B cell (primary cell): ENCODE data around the gene SENP2.
"Not testable (repeated sequence)": the region's sequence is repeated elsewhere in the genome, so short reads cannot be mapped to it uniquely, and the experiment has no call there.

Experiments used
- EZH2 ChIP-seq: IDR thresholded peaks from 2 replicates; pipeline ENCODE4 v1.6.1; 2012; ENCODE audit warnings: borderline replicate concordance, low read depth, mild to moderate bottlenecking, moderate library complexity, low read length; ENCODE audit not compliant: insufficient read depth, poor library complexity, severe bottlenecking
- TF ChIP-seq, protein P1 (sequence below): fragments of 200-600 bp; IDR thresholded peaks from one replicate; pipeline ENCODE4 v1.8.0; 2022; ENCODE audit warnings: antibody characterized with exemption, mild to moderate bottlenecking

DNA sequence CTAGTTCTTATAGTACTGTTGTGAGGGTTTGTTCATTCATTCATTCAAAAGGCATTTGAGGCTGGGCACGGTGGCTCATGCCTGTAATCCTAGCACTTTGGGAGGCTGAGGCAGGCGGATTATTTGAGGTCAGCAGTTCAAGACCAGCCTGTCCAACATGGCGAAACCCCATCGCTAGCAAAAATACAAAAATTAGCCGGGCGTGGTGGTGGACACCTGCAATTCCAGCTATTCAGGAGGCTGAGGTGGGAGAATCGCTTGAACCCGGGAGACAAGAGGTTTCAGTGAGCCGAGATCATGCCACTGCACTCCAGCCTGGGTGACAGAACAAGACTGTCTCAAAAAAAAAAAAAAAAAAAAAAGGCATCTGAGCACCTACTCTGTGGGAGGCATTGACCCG lies 75.2 kb downstream of the SENP2 start:
- not testable (repeated sequence) for TF ChIP-seq EZH2
- TF ChIP-seq, protein P1, sequence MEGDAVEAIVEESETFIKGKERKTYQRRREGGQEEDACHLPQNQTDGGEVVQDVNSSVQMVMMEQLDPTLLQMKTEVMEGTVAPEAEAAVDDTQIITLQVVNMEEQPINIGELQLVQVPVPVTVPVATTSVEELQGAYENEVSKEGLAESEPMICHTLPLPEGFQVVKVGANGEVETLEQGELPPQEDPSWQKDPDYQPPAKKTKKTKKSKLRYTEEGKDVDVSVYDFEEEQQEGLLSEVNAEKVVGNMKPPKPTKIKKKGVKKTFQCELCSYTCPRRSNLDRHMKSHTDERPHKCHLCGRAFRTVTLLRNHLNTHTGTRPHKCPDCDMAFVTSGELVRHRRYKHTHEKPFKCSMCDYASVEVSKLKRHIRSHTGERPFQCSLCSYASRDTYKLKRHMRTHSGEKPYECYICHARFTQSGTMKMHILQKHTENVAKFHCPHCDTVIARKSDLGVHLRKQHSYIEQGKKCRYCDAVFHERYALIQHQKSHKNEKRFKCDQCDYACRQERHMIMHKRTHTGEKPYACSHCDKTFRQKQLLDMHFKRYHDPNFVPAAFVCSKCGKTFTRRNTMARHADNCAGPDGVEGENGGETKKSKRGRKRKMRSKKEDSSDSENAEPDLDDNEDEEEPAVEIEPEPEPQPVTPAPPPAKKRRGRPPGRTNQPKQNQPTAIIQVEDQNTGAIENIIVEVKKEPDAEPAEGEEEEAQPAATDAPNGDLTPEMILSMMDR = not testable (repeated sequence)
